ENCODE data around the gene SFTPD.
"Not testable (repeated sequence)": the region's sequence is repeated elsewhere in the genome, so short reads cannot be mapped to it uniquely, and the experiment has no call there.

The SFTPD gene

GRCh38 chr10:79948976-79949722 lies at the start of gene SFTPD:
TSS of gene SFTPD (minus strand) at chr10:79949105. CDS start at chr10:79946659, 2,446 bp downstream.
- no peak for DNase-seq

- DNase-seq: no peak
These were observed 47.2 kb upstream of the SFTPD start for GRCh38 chr10:79995979-79996634.

- DNase-seq: no peak
These were observed 45.7 kb upstream of the SFTPD start for GRCh38 chr10:79994556-79994955.

- not testable (repeated sequence) for DNase-seq
These were observed 39.3 kb upstream of the SFTPD start for GRCh38 chr10:79988199-79988598.

- not testable (repeated sequence) for DNase-seq
These were observed 37.8 kb upstream of the SFTPD start for GRCh38 chr10:79986661-79987060.

GRCh38 chr10:79985481-79986072 lies 36.7 kb upstream of the SFTPD start:
- no peak for DNase-seq

- no peak for DNase-seq
These were observed 35.9 kb upstream of the SFTPD start for GRCh38 chr10:79984851-79985250.

- no peak for DNase-seq
These were observed 34.5 kb upstream of the SFTPD start for GRCh38 chr10:79983286-79983909.

- DNase-seq: peak; percentile 30
These were observed 34.0 kb upstream of the SFTPD start for GRCh38 chr10:79982861-79983260.

GRCh38 chr10:79982362-79982800 lies 33.5 kb upstream of the SFTPD start:
- DNase-seq: no peak

- peak; percentile 63 for DNase-seq
These were observed 32.8 kb upstream of the SFTPD start for GRCh38 chr10:79981450-79982361.

GRCh38 chr10:79980711-79981110 lies 31.8 kb upstream of the SFTPD start:
- no peak for DNase-seq

- DNase-seq: no peak
These were observed 31.2 kb upstream of the SFTPD start for GRCh38 chr10:79979976-79980687.

- DNase-seq: no peak
These were observed 30.5 kb upstream of the SFTPD start for GRCh38 chr10:79979310-79979975.

- no peak for DNase-seq
These were observed 28.1 kb upstream of the SFTPD start for GRCh38 chr10:79976999-79977398.

- no peak for DNase-seq
These were observed 21.2 kb upstream of the SFTPD start for GRCh38 chr10:79970062-79970461.

GRCh38 chr10:79947787-79948424 lies 999 bp downstream of the SFTPD start:
- no peak for DNase-seq

GRCh38 chr10:79947083-79947415 lies 1.9 kb downstream of the SFTPD start:
- DNase-seq: no peak

- no peak for DNase-seq
These were observed 2.4 kb downstream of the SFTPD start for GRCh38 chr10:79946271-79947082.

All from NCI-H1092 (cell line).